HS-27A (cell line): ENCODE data around the gene PCNA.
A peak's percentile ranks its signal among the peaks of the same experiment; 100 is the strongest.

Experiments
- DNase-seq: peaks from one replicate; pipeline ENCODE4 v3.0.0-alpha.2; 2012; ENCODE audit warnings: low read depth, missing footprints

Gene PCNA

DNA sequence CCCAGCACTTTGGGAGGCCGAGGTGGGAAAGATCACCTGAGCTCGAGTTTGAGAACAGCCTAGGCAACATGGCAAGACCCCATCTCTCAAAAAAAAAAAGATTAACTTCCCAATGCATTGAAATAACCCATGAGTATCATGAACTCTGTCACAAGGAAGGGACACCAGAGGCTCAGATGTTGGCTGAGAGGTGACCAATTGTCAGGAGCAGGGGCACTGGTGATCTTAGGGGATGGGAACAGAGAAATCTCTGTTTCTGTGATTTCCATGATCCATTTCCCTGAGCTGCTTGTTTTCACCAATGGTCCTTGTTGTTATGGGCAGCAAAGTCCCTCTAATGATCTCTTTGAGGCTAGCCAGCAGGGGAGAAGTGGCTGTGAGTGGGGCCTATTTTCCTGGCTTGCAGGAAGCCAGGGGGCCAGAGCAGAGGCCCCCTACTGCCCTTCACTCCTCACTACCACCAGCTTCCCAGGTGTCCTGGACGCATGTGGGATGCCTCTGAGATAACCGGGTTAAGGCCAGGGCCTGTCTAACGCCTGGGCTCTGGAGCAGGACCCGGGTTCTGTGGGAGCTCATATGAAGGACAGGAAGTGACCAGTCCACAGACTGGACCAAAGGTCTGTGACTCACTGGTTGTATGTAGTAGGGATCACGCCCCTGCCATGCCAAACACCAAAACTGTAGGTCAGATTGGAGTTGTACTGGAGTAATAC is 54.4 kb downstream of the PCNA start:
- DNase-seq = peak; percentile 85
